K562 (cell line): ENCODE measurements around the gene ACTR5. TPM values are rescaled to one million over a fixed set of nuclear protein-coding genes. Genes with fewer than 3 reads are reported as not detected.

Experiments
- HBP1 ChIP-seq: fragments of 450-650 bp; formaldehyde crosslinking; IDR thresholded peaks from 2 replicates; pipeline ENCODE4 v1.4.0; 2022; ENCODE audit warnings: missing genetic modification characterization
- HDGF ChIP-seq: fragments of 450-650 bp; IDR thresholded peaks from 2 replicates; pipeline ENCODE4 v1.6.1; 2016
- NCOA4 ChIP-seq: fragments of 450-650 bp; IDR thresholded peaks from 2 replicates; pipeline ENCODE4 v1.6.1; 2018; ENCODE audit warnings: mild to moderate bottlenecking; ENCODE audit not compliant: partially characterized antibody
- SIX5 ChIP-seq, 2 experiments: IDR thresholded peaks; 2 replicates each; pipeline ENCODE4 v1.6.1; 2011; ENCODE audit warnings: low read length in 2 of 2, borderline replicate concordance in 1 of 2, low read depth in 1 of 2, mild to moderate bottlenecking in 1 of 2, moderate library complexity in 1 of 2; ENCODE audit not compliant: insufficient read depth in 1 of 2
- TSC22D4 ChIP-seq: fragments of 450-650 bp; IDR thresholded peaks from 2 replicates; pipeline ENCODE4 v1.6.1; 2016; ENCODE audit warnings: missing genetic modification characterization, missing biosample characterization, control low read depth
- ZFP91 ChIP-seq: sonication (generic); formaldehyde crosslinking; IDR thresholded peaks from 2 replicates; pipeline ENCODE4 v1.8.0; 2022; ENCODE audit warnings: mild to moderate bottlenecking, missing genetic modification reagents
- ZNF140 ChIP-seq: fragments of 250-450 bp; sonication (Bioruptor Pico); IDR thresholded peaks from 2 replicates; pipeline ENCODE4 v1.8.0; 2021; ENCODE audit warnings: moderate library complexity, mild to moderate bottlenecking, inconsistent platforms
- ZNF24 ChIP-seq: fragments of 450-650 bp; IDR thresholded peaks from 2 replicates; pipeline ENCODE4 v1.6.1; 2016
- ZNF589 ChIP-seq: fragments of 200-800 bp; sonication (Bioruptor generic); IDR thresholded peaks from 2 replicates; pipeline ENCODE4 v1.6.1; 2016; ENCODE audit warnings: low read depth, missing genetic modification characterization, missing compliant biosample characterization
- ZNF780A ChIP-seq: fragments of 250-450 bp; sonication (Bioruptor Pico); IDR thresholded peaks from 2 replicates; pipeline ENCODE4 v1.5.0; 2021; ENCODE audit warnings: mild to moderate bottlenecking
- polyA plus RNA-seq, 8 experiments: library from polyadenylated mRNA; depleted of rRNA in 4 of 8; stranded (reverse) in 5 of 8; unstranded in 3 of 8; fragments of >200 nt; fragmentation: Nextera tagmentation in 2 of 8; fragmentation: Illumina TruSeq in 1 of 8; extraction: Ambion mirVana in 2 of 8; extraction: Trizol in 1 of 8; gene quantifications; 2 replicates each; pipeline versions ENCODE4 v1.2.1 to v1.2.3, GENCODE V29; 2011 to 2014; ENCODE audit warnings: inconsistent platforms in 1 of 8, missing spikeins in 1 of 8
- total RNA-seq, 7 experiments: library from RNA; depleted of rRNA in 6 of 7; stranded (reverse); fragments of >200 nt in 6 of 7; fragmentation: Illumina TruSeq in 2 of 7; extraction: Trizol in 2 of 7; gene quantifications; 2 replicates each; pipeline versions ENCODE4 v1.2.1 to v1.2.3, GENCODE V29; 2011 to 2021; ENCODE audit warnings: low replicate concordance in 1 of 7
- TF ChIP-seq, protein P1 (sequence below): IDR thresholded peaks from 2 replicates; pipeline ENCODE4 v1.6.1; 2012; ENCODE audit warnings: low read depth, low read length, improper control_type of control experiment, borderline replicate concordance

Gene ACTR5
- total and polyA plus RNA-seq, 9 of the 15 experiments (the other 6 are each of a cell fraction or from before 2014, with no cell fraction given) = 0.93 to 18.8 (median 12.9) TPM

- no peak for TF ChIP-seq ZFP91 (CRISPR knock-in tag)
- no peak for TF ChIP-seq HBP1 (CRISPR knock-in tag)
- TF ChIP-seq TSC22D4 (tag) = no peak
- TF ChIP-seq, protein P1, sequence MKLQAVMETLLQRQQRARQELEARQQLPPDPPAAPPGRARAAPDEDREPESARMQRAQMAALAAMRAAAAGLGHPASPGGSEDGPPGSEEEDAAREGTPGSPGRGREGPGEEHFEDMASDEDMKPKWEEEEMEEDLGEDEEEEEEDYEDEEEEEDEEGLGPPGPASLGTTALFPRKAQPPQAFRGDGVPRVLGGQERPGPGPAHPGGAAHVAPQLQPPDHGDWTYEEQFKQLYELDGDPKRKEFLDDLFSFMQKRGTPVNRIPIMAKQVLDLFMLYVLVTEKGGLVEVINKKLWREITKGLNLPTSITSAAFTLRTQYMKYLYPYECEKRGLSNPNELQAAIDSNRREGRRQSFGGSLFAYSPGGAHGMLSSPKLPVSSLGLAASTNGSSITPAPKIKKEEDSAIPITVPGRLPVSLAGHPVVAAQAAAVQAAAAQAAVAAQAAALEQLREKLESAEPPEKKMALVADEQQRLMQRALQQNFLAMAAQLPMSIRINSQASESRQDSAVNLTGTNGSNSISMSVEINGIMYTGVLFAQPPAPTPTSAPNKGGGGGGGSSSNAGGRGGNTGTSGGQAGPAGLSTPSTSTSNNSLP = no peak
- no peak for TF ChIP-seq NCOA4
- no peak for TF ChIP-seq SIX5 (IDR thresholded peaks at IDR 0.05; ENCODE audit: borderline replicate concordance in 1 of 2, insufficient read depth in 1 of 2, low read depth in 1 of 2, low read length in 2 of 2)
- TF ChIP-seq ZNF589 (CRISPR knock-in tag) = no peak
- TF ChIP-seq ZNF140 (CRISPR knock-in tag) = no peak
- TF ChIP-seq ZNF780A (CRISPR knock-in tag) = no peak
- TF ChIP-seq HDGF = no peak
- peak; percentile 28; the same call in 1 of the 2 replicates for TF ChIP-seq ZNF24
These were observed at the start of gene ACTR5 (continued) for GRCh38 chr20:38748097-38748860.
